ENCODE measurements around the gene TRIM33.

The TRIM33 gene

GRCh38 chr1:114503916-114504422 lies 7.0 kb downstream of the TRIM33 start:
- no peak overlapping the region for H3K4me3 ChIP-seq (ENCODE audit: low read depth, low read length)
- TF ChIP-seq CTCF (IDR thresholded peaks at IDR 0.05; ENCODE audit: borderline replicate concordance, insufficient read depth, low read depth, low read length), result no peak

- TF ChIP-seq CTCF (IDR thresholded peaks at IDR 0.05; ENCODE audit: borderline replicate concordance, insufficient read depth, low read depth, low read length), result no peak
- no peak overlapping the region for H3K4me3 ChIP-seq (ENCODE audit: low read depth, low read length)
Observed at GRCh38 chr1:114502080-114502479, 8.9 kb downstream of the TRIM33 start.

- no peak overlapping the region for H3K4me3 ChIP-seq (ENCODE audit: low read depth, low read length)
- no peak for TF ChIP-seq CTCF (IDR thresholded peaks at IDR 0.05; ENCODE audit: borderline replicate concordance, insufficient read depth, low read depth, low read length)
Observed at GRCh38 chr1:114499478-114499877, 11.5 kb downstream of the TRIM33 start.

GRCh38 chr1:114496089-114496488 lies 14.9 kb downstream of the TRIM33 start:
- H3K4me3 ChIP-seq (ENCODE audit: low read depth, low read length), result no peak overlapping the region
- no peak for TF ChIP-seq CTCF (IDR thresholded peaks at IDR 0.05; ENCODE audit: borderline replicate concordance, insufficient read depth, low read depth, low read length)

GRCh38 chr1:114495486-114495885 lies 15.5 kb downstream of the TRIM33 start:
- no peak overlapping the region for H3K4me3 ChIP-seq (ENCODE audit: low read depth, low read length)
- TF ChIP-seq CTCF (IDR thresholded peaks at IDR 0.05; ENCODE audit: borderline replicate concordance, insufficient read depth, low read depth, low read length), result no peak

GRCh38 chr1:114492978-114493377 lies 18.0 kb downstream of the TRIM33 start:
- no peak for TF ChIP-seq CTCF (IDR thresholded peaks at IDR 0.05; ENCODE audit: borderline replicate concordance, insufficient read depth, low read depth, low read length)
- no peak overlapping the region for H3K4me3 ChIP-seq (ENCODE audit: low read depth, low read length)

GRCh38 chr1:114490274-114490693 lies 20.7 kb downstream of the TRIM33 start:
- TF ChIP-seq CTCF (IDR thresholded peaks at IDR 0.05; ENCODE audit: borderline replicate concordance, insufficient read depth, low read depth, low read length), result no peak
- H3K4me3 ChIP-seq (ENCODE audit: low read depth, low read length), result no peak overlapping the region
